GM12801 (cell line): ENCODE measurements around the gene MROH2B.

Source experiments
- TF ChIP-seq, protein P1 (sequence below): IDR thresholded peaks from one replicate; pipeline ENCODE4 v1.5.1; 2011; ENCODE audit warnings: control low read depth; ENCODE audit not compliant: insufficient read length; ENCODE audit errors: extremely low read depth

MROH2B gene

DNA sequence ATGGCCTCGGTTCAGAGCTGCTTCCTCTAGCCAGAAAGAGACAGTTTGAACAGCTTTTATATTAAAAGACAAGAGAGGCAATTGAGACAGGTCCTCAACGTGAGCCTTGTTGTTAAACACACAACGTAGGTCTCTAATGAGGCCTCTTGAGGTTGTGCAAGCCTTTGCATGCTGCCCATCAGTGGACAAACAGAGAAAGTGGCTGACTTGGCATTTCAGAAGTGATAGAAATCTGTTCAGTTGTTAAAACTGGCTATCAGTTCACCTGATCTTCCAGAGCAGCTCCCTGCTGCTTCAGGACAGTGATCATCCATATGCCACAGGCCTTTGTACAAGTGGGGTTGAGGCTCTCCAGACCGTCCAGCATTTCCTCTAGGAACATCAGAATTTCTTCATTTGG is 58.8 kb downstream of the MROH2B start:
- TF ChIP-seq, protein P1, sequence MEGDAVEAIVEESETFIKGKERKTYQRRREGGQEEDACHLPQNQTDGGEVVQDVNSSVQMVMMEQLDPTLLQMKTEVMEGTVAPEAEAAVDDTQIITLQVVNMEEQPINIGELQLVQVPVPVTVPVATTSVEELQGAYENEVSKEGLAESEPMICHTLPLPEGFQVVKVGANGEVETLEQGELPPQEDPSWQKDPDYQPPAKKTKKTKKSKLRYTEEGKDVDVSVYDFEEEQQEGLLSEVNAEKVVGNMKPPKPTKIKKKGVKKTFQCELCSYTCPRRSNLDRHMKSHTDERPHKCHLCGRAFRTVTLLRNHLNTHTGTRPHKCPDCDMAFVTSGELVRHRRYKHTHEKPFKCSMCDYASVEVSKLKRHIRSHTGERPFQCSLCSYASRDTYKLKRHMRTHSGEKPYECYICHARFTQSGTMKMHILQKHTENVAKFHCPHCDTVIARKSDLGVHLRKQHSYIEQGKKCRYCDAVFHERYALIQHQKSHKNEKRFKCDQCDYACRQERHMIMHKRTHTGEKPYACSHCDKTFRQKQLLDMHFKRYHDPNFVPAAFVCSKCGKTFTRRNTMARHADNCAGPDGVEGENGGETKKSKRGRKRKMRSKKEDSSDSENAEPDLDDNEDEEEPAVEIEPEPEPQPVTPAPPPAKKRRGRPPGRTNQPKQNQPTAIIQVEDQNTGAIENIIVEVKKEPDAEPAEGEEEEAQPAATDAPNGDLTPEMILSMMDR, result no peak

DNA sequence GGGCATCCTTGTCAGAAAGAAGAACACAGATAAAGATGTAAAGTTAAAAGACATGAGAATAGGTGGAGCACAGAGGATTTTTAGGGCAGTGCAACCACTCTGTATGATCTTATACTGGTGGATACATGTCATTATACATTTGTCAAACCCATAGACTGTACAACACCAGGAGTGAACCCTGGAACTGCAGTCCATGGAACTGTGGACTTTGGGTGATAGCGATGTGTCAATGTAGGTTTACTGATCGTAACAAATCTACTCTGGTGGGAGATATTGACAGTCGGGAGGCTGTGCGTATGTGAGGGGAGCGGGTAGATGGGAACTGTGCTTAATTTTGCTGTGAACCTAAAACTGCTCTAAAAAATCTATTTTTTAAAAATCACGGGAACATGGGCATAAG is 60.6 kb downstream of the MROH2B start:
- TF ChIP-seq, protein P1, result no peak

- TF ChIP-seq, protein P1, result no peak
Observed at GRCh38 chr5:41009232-41009631, 61.9 kb downstream of the MROH2B start.

- TF ChIP-seq, protein P1, result no peak
Observed at GRCh38 chr5:41004931-41005330, 66.2 kb downstream of the MROH2B start.

DNA sequence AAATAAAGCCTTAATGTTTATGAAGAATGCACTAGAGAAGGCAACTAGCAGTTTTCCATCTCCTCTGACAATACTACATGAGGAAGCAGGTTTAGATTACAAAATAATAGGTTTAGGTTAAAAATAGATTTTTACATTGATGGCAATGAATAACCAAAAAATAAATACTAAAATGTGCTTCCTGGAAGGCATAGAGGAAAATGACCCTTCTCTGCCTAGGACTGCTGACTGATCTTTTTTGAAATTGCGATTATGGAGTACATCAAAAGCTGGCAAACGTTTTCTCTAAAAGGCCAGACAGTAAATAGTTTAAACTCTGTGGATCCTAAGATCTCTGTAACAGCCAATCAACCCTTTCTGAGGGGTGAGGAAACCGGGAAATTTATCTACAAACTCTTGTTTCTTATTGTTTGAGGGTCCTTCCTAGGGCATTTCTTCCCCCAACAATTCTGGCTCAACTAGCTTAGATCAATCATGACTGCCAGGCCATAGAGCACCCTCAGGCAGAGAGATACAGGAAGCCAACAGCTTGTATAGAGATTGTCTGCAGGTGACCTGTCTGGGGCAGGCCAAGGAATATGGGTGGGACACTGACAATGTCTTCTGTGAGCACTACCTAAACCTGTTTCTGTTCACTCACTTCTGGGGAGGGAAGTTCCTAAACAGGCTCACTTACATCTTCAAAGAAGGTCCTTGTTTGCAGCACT is 67.3 kb downstream of the MROH2B start:
- TF ChIP-seq, protein P1, result no peak

DNA sequence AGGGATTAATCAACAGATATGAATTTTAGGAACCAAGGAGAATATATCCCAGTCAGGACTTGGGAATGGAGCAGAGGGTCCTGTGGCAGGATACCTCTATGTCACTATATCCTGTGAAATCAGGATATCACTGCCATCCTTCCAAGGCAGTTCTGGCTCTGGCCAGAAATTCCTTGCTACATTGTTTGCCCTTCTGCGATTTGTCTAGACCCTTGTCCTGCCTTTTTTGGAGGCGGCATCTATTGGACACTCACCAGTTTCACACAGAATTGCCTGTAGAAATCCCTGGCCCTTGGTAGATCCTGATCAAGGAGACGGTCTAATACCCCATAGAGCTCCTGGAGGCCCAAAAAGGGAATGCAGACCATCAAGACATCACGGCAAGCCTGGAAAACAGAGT is 71.2 kb downstream of the MROH2B start:
- TF ChIP-seq, protein P1, result no peak

DNA sequence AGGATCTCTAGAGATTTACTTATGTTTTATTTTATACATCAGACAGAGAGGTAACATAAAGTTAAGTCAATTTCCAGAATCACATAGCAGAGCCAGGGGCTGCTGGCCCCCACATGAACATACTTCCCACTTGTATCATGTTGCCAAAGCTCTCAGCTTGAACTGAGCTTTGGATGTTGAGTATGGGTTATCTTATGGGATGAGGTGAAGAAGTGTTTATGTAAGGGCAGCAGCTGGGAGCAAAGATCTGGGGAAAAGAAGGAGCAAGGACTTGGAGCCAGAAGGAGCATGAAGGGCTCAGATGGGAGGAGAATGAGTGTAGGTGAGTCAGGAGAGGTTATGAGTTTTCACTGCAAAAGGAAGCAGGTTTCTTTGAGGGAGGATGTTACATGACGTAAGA is 72.0 kb downstream of the MROH2B start:
- TF ChIP-seq, protein P1, result no peak
